Stimulated activated CD4-positive, alpha-beta T cell treated with anti-CD3 and anti-CD28 coated beads, Interleukin-4, amount 100 ng/mL, for 24 hours (primary cell): ENCODE measurements around the gene GRK1.

ENCODE experiments used
- DNase-seq: peaks from one replicate; pipeline ENCODE4 v3.0.0-alpha.2; 2020

The GRK1 gene

GRCh38 chr13:113783200-113783881 lies 116.3 kb downstream of the GRK1 start:
- DNase-seq = no peak

GRCh38 chr13:113783966-113784644 lies 117.1 kb downstream of the GRK1 start:
- DNase-seq = no peak

GRCh38 chr13:113784645-113785024 lies 117.6 kb downstream of the GRK1 start:
- no peak for DNase-seq

GRCh38 chr13:113785051-113786010 lies 118.3 kb downstream of the GRK1 start:
- DNase-seq = no peak

GRCh38 chr13:113786262-113786841 lies 119.3 kb downstream of the GRK1 start:
- no peak for DNase-seq
